GM12892 (cell line): ENCODE measurements around the gene RPL28.
"Not testable (repeated sequence)": the region's sequence is repeated elsewhere in the genome, so short reads cannot be mapped to it uniquely, and the experiment has no call there.

Experiments used
- POLR2A ChIP-seq: IDR thresholded peaks from 2 replicates; pipeline ENCODE4 v1.6.1; 2011; ENCODE audit warnings: low read depth, low read length, control low read depth
- POLR2AphosphoS5 ChIP-seq: IDR thresholded peaks from 2 replicates; pipeline ENCODE4 v1.6.1; 2011; ENCODE audit warnings: low read depth, low read length, control low read depth

GRCh38 chr19:55409179-55409578 lies 23.4 kb downstream of the RPL28 start:
- not testable (repeated sequence) for TF ChIP-seq POLR2A, POLR2AphosphoS5
